H1 (cell line): ENCODE results near the gene EFR3B.

ENCODE experiments used
- EZH2 ChIP-seq: fragments of 200-600 bp; sonication (generic); IDR thresholded peaks from 2 replicates; pipeline ENCODE4 v1.7.1; 2012; ENCODE audit warnings: low read depth, mild to moderate bottlenecking, moderate library complexity, low read length, inconsistent platforms; ENCODE audit not compliant: severe bottlenecking
- GABPA ChIP-seq: IDR thresholded peaks from 2 replicates; pipeline ENCODE4 v1.6.1; 2011; ENCODE audit warnings: mild to moderate bottlenecking, low read length, moderate library complexity, borderline replicate concordance; ENCODE audit not compliant: insufficient read depth
- PHF8 ChIP-seq: fragments of 200-600 bp; sonication (generic); conservative IDR thresholded peaks from 2 replicates; pipeline ENCODE4 v1.7.1; 2012; ENCODE audit warnings: low read depth, mild to moderate bottlenecking, inconsistent platforms, low read length, moderate library complexity
- POLR2A ChIP-seq, 2 experiments: IDR thresholded peaks; 1 replicate in 1 of 2; 2 replicates in 1 of 2; pipeline ENCODE4 v1.6.1; 2011; ENCODE audit warnings: low read depth in 2 of 2, low read length in 2 of 2, mild to moderate bottlenecking in 2 of 2; ENCODE audit errors: control extremely low read depth in 1 of 2
- YY1 ChIP-seq: IDR thresholded peaks from 2 replicates; pipeline ENCODE4 v1.6.1; 2011; ENCODE audit warnings: low read depth, mild to moderate bottlenecking, low read length

DNA sequence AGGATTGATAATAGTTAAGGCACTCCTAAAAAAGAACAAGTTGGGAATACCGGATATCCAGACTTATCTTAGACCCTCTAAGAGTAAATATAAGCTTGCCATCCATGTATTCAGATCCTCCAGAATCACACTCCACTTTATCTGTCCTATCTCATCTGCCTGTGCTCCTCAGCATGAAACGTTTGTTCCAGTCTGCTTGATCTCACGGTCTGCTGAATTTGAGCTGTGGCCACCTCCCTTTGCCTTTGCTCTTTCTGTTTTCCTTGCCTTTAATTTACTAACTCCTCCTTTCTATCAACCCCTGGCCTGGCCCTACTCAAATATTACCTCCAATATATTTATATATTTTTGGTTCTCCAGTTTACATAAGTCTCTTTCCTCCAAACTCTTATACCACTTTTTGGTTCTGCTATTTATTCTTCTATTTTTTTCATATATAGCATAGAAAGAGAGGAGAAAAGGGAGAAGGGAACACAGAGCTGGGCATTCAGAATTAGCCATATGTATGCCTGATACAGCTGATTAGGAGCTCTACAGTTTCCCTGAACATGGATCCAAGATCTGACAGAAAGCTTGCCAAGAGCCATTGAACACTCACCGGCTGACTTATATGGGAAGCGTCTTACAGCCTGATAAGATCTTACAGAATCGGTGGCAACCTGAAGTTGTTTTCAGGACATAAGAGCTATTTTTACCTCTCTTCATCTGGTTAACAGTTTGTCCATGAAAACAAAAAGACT, 48.3 kb upstream of the EFR3B start:
- no peak for TF ChIP-seq YY1
- TF ChIP-seq EZH2: no peak
- TF ChIP-seq POLR2A (IDR thresholded peaks at IDR 0.05; ENCODE audit: control extremely low read depth in 1 of 2, low read depth in 2 of 2, low read length in 2 of 2): no peak
- TF ChIP-seq PHF8: no peak
- TF ChIP-seq GABPA: no peak
